HL-60 (cell line): ENCODE measurements around the gene HTT-AS.

Source experiments
- DNase-seq, 2 experiments: peaks; one replicate each; pipeline ENCODE4 v3.0.0-alpha.2; 2010 to 2020; ENCODE audit warnings: low read depth in 1 of 2, low spot score in 1 of 2
- H3K27ac ChIP-seq: fragments of 250-450 bp; sonication (Bioruptor Pico); replicated peaks from 2 replicates; pipeline ENCODE4 v1.5.1; 2020; ENCODE audit warnings: mild to moderate bottlenecking, moderate library complexity
- H3K27me3 ChIP-seq: fragments of 250-450 bp; sonication (Bioruptor Pico); 2 replicates; pipeline ENCODE4 v1.5.1; 2021; ENCODE audit warnings: mild to moderate bottlenecking, moderate library complexity; ENCODE audit not compliant: insufficient read depth, poor library complexity, severe bottlenecking
- H3K4me3 ChIP-seq: replicated peaks from 2 replicates; pipeline ENCODE4 v1.5.1; 2011; ENCODE audit warnings: mild to moderate bottlenecking, control low read depth, low read length; ENCODE audit not compliant: insufficient read depth
- GABPA ChIP-seq: IDR thresholded peaks from 2 replicates; pipeline ENCODE4 v1.6.1; 2012; ENCODE audit warnings: low read depth
- POLR2AphosphoS5 ChIP-seq: IDR thresholded peaks from 2 replicates; pipeline ENCODE4 v1.6.1; 2012; ENCODE audit warnings: low read depth
- SPI1 ChIP-seq: IDR thresholded peaks from 2 replicates; pipeline ENCODE4 v1.6.1; 2012; ENCODE audit warnings: low read depth, mild to moderate bottlenecking, borderline replicate concordance
- TF ChIP-seq, protein P1 (sequence below): IDR thresholded peaks from 2 replicates; pipeline ENCODE4 v1.6.1; 2012; ENCODE audit warnings: low read depth; ENCODE audit not compliant: insufficient replicate concordance
- TF ChIP-seq, protein P2 (sequence below): IDR thresholded peaks from one replicate; pipeline ENCODE4 v1.5.1; 2011; ENCODE audit warnings: low read length, control low read depth, inconsistent platforms; ENCODE audit not compliant: insufficient read depth

HTT-AS gene

DNA sequence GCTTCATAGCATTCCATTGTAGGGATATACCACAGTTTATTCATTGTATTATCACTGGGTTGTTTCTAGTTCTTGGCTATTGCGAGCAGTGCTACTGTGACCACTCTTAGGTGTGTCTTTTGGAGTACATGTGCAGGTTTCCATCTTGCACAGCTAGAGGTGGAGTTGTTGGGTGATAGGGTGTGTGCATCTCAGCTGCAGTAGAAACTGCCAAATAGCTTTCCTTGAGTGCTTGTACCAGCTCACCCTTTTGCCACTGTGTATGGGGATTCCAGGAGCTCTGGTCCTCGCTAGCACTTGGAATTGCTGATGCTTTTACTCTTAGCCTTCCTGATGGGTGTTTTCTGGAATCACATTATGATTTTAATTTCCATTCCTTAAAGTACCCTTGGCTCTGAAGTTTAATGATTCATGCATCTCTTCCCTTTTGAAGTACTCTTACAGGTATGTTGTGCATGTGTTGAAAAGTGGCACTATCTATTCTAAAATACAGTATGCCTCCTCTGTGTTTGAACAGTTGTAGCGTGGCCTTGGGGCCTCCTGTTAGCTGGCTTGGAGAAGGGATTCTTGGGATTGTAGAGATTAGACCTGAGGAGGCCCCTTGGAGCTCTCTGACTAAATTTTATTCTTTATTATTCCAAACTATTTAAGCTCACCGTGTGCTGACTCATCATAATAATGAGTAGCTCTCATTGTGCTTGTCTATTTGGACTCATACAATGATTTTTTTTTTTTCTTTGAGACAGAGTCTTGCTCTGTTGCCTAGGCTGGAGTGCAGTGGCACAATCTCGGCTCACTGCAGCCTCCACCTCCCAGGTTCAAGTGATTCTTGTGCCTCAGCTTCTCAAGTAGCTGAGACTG lies 38.5 kb upstream of the HTT-AS start:
- Histone ChIP-seq H3K27me3 (no peaks in the 10 kb centered on the region), H3K27ac (no peak overlapping the region), H3K4me3 (no peak overlapping the region)
- TF ChIP-seq SPI1, result no peak
- no peak for TF ChIP-seq GABPA
- TF ChIP-seq, protein P1, sequence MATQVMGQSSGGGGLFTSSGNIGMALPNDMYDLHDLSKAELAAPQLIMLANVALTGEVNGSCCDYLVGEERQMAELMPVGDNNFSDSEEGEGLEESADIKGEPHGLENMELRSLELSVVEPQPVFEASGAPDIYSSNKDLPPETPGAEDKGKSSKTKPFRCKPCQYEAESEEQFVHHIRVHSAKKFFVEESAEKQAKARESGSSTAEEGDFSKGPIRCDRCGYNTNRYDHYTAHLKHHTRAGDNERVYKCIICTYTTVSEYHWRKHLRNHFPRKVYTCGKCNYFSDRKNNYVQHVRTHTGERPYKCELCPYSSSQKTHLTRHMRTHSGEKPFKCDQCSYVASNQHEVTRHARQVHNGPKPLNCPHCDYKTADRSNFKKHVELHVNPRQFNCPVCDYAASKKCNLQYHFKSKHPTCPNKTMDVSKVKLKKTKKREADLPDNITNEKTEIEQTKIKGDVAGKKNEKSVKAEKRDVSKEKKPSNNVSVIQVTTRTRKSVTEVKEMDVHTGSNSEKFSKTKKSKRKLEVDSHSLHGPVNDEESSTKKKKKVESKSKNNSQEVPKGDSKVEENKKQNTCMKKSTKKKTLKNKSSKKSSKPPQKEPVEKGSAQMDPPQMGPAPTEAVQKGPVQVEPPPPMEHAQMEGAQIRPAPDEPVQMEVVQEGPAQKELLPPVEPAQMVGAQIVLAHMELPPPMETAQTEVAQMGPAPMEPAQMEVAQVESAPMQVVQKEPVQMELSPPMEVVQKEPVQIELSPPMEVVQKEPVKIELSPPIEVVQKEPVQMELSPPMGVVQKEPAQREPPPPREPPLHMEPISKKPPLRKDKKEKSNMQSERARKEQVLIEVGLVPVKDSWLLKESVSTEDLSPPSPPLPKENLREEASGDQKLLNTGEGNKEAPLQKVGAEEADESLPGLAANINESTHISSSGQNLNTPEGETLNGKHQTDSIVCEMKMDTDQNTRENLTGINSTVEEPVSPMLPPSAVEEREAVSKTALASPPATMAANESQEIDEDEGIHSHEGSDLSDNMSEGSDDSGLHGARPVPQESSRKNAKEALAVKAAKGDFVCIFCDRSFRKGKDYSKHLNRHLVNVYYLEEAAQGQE, result no peak
- no peak for TF ChIP-seq POLR2AphosphoS5
- TF ChIP-seq, protein P2, sequence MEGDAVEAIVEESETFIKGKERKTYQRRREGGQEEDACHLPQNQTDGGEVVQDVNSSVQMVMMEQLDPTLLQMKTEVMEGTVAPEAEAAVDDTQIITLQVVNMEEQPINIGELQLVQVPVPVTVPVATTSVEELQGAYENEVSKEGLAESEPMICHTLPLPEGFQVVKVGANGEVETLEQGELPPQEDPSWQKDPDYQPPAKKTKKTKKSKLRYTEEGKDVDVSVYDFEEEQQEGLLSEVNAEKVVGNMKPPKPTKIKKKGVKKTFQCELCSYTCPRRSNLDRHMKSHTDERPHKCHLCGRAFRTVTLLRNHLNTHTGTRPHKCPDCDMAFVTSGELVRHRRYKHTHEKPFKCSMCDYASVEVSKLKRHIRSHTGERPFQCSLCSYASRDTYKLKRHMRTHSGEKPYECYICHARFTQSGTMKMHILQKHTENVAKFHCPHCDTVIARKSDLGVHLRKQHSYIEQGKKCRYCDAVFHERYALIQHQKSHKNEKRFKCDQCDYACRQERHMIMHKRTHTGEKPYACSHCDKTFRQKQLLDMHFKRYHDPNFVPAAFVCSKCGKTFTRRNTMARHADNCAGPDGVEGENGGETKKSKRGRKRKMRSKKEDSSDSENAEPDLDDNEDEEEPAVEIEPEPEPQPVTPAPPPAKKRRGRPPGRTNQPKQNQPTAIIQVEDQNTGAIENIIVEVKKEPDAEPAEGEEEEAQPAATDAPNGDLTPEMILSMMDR, result no peak
- no peak for DNase-seq

DNA sequence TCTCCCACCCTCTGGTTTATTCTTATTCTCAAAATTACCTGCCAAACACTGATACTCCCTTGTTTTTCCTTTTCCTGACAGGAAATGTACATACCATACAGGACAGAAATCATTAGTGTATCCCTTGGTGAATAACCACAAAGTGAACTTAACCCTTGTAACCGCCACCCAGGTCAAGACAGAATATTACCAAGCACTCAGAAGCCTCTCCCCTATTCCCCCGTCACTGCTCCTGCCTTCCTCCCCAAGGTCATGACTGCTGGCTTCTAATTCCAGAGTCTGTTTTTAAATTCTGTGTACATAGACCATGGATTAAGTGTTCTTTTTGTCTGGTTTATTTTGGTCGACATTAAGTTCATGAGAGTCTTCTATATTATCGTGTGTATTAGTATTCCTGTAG lies 37.9 kb upstream of the HTT-AS start:
- H3K4me3 ChIP-seq, result no peak overlapping the region
- DNase-seq, result no peak
- no peak overlapping the region for H3K27ac ChIP-seq
- no peak for TF ChIP-seq POLR2AphosphoS5
- no peak for TF ChIP-seq GABPA
- TF ChIP-seq SPI1, result no peak
- TF ChIP-seq, protein P2, result no peak
- H3K27me3 ChIP-seq, result no peaks in the 10 kb centered on the region

DNA sequence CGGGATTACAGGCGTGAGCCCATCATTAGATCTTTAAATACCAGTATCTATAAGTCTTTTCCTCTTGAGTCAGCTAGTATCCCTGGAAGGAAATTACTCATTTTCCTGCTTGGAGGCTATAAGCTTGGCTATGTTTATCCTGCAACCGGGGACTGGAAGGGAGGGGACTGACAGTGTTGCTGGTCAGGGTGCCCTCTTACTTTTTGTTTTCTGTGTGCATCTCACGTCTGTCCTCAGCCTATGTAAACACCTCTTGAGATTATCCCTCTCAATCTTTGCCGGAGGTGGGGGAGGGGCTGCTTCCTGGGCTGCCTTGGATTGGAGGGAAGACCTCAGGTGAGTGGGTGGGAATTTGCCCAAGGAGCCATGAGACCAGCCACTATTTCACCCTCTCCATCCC lies 37.1 kb upstream of the HTT-AS start:
- no peaks in the 10 kb centered on the region for H3K27me3 ChIP-seq
- TF ChIP-seq, protein P1, result no peak
- TF ChIP-seq GABPA, result no peak
- no peak for TF ChIP-seq SPI1
- TF ChIP-seq POLR2AphosphoS5, result no peak
- TF ChIP-seq, protein P2, result no peak
- H3K27ac ChIP-seq, result no peak overlapping the region
- no peak overlapping the region for H3K4me3 ChIP-seq
- DNase-seq, result no peak
